Central memory CD4-positive, alpha-beta T cell (primary cell): ENCODE measurements around the gene SLC39A6.
"Not testable (repeated sequence)": the region's sequence is repeated elsewhere in the genome, so short reads cannot be mapped to it uniquely, and the experiment has no call there.

Experiments
- DNase-seq: peaks from one replicate; pipeline ENCODE4 v3.0.0; 2022

The SLC39A6 gene

GRCh38 chr18:36096955-36097354 lies 32.2 kb downstream of the SLC39A6 start:
- no peak for DNase-seq

DNA sequence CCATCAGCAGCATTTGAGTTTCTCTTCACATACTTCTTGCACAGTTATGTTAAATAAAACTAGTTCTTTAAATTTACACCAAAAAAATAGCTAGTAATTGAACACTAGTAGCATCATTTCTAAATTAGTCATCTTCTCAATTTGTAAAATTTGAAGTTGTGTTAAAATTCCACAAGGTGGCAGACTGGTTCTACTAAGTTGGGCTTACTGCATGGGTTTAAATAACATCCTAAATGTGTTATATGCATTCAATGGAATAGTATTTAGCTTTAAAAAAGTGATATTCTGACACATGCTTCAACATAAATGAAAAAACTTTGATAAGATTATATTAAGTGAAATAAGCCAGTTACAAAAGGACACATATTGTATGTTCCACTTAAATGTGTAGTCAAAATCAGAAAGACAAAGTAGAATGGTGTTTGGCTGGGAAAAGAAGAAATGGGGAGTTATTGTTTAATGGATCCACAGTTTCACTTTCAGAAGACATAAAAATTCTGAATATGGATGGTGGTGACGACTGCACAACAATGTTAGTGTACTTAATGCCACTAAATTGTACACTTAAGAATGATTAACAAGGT lies 33.1 kb downstream of the SLC39A6 start:
- peak; percentile 38 for DNase-seq

- DNase-seq, result no peak
These were observed 34.7 kb downstream of the SLC39A6 start for GRCh38 chr18:36094431-36094830.

DNA sequence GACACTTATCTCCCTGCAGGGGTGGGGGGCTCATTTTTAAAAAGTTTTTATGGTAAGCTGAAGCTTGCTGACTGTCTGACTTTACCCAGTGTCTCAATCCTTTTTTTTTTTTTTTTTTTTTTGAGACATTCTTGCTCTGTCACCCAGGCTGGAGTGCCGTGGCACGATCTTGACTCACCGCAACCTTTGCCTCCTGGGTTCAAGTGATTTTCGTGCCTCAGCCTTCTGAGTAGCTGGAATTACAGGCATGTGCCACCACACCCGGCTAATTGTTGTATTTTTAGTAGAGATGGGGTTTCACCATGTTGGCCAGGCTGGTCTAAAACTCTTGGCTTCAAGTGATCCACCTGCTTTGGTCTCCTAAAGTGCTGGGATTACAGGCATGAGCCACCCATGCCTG lies 37.0 kb downstream of the SLC39A6 start:
- DNase-seq, result not testable (repeated sequence)

DNA sequence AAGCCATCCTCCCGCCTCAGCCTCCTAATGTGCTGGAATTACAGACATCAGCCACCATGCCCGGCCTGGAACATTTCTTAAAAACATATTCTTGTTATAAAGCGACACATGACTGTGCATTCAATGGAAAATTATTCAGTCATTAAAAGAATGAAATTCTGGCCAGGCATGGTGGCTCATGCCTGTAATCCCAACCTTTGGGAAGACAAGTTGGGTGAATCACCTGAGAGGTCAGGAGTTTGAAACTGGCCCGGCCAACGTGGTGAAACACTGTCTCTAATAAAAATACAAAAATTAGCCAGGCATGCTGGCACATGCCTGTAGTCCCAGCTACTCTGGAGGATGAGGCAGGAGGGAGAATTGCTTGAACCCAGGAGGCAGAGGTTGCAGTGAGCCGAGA lies 40.1 kb downstream of the SLC39A6 start:
- no peak for DNase-seq

- DNase-seq, result no peak
These were observed 40.9 kb downstream of the SLC39A6 start for GRCh38 chr18:36088256-36088655.

DNA sequence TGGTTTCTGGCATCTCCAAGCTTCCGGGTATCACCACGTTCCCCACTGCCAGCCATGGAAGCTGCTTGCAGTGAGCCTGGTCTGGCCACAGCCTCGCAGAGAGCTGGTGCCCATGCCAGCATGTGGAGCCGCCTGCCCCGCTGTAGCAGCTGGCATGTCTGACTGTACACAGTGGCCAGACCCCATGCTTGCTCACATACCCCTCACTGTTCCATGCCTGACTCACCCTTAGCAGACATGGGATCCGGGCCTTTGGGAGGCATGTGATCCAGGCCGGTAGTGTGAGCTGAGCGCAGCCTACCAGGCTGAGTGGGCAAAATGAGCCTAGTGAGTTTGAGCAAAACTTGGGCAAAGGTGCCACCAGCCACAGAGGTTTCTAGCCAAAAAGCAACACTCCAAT lies 43.0 kb downstream of the SLC39A6 start:
- DNase-seq, result no peak

GRCh38 chr18:36085195-36085594 lies 43.9 kb downstream of the SLC39A6 start:
- no peak for DNase-seq

- no peak for DNase-seq
These were observed 45.4 kb downstream of the SLC39A6 start for GRCh38 chr18:36083729-36084128.

- DNase-seq, result not testable (repeated sequence)
These were observed 48.0 kb downstream of the SLC39A6 start for GRCh38 chr18:36081118-36081517.

DNA sequence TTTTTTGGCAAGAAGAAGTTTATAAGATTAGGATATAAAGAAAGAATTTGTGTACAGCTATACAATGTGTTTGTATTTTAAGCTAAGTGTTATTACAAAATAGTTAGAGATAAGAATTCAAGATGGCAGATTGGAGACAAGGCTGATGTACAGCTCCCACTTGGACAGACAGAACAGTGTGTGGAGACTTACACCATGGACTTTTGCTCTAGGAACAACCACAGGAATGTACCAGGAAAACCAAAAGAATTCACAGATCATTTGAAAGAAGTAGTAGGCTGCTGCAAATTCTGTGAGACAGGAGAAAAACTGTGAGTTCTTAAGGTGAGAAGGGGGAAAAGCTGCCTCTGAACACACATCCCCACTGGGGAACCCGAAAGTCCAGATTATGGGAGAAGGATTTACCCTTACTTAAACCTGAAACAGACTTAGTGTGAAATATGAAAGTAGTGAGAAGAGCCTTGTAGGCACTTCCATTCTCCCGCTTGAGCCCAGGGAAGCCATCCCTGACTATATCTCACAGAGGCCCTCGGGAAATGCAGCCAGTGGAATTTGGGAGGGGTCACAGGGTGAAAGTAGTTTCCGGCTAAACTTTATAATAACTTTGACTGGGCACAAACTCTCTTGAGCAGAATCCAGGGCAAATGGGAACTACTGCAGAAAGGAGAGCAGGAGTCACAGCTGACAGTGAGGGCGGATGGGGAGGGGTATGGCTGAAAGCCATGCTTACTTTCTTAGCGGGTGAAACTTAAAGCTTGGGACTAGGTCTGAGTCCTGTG lies 50.2 kb downstream of the SLC39A6 start:
- no peak for DNase-seq

- not testable (repeated sequence) for DNase-seq
These were observed 51.4 kb downstream of the SLC39A6 start for GRCh38 chr18:36077764-36078163.

GRCh38 chr18:36075862-36076587 lies 53.1 kb downstream of the SLC39A6 start:
- DNase-seq, result no peak

DNA sequence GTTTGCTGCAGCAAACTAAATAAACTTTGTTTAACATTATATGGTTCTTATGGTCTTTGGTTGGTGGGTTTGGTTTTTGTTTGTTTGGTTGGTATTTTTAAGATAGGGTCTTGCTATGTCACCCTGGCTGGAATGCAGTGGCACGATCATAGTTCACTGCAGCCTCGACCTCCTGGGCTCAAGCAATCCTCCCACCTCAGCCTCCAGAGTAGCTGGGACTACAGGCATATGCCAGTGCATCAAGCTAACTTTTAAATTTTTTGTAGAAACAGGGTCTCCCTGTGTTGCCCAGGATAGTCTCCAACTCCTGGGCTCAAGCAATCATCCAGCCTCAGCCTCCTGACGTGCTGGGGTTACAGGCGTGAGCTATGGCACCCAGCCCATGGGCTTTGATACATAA lies 54.7 kb downstream of the SLC39A6 start:
- no peak for DNase-seq

DNA sequence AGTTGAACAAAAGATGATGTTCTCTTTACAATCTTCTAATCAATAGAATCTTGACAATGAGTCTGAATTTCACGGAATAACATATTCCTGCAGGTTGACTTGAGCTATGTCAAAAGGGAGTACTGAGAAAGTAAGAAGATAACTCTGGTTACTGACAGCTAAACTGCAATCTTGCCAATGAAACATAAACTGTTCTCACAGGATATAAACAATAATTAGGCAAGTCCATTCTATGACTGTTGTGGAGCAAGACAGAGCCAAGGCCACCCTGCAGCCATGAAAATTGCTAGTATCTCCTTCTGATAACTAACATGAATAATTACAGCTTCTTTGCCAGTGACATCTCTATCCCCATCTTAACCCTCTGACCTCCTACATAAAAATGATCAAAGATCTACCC lies 55.5 kb downstream of the SLC39A6 start:
- DNase-seq, result no peak

GRCh38 chr18:36072406-36072805 lies 56.7 kb downstream of the SLC39A6 start:
- DNase-seq, result not testable (repeated sequence)

GRCh38 chr18:36067055-36067957 lies 61.8 kb downstream of the SLC39A6 start, which contains the start of gene RPRD1A:
RPRD1A (minus strand) TSS chr18:36067559; CDS start chr18:36067404, 155 bp downstream.
- peak; percentile 93 for DNase-seq

- DNase-seq, result no peak
These were observed 62.5 kb downstream of the SLC39A6 start for GRCh38 chr18:36066686-36067054.

DNA sequence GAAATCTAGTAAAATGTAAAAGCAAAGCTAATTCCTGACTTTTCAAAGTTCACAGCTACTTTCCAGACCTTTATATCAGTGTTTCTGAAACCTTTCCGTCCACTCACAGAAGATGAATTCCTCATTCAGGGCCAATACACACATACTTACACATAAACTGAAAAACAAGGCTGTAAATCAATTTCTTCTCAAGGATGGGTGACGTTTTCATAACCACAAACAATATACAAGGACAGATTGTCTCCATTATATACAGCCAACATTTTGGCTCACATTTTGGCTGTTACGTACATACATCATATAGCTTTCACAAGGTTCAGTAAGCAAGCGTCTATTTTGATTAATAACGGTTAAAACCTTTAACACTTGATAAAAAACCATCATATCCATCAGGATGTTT lies 63.1 kb downstream of the SLC39A6 start:
- DNase-seq, result no peak

DNA sequence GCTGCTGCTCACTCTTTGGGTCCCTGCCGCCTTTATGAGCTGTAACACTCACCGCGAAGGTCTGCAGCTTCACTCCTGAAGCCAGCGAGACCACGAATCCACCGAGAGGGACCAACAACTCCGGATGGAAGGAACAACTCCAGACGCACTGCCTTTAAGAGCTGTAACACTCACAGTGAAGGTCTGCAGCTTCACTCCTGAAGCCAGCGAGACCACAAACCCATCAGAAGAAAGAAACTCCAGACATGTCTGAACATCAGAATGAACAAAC lies 64.4 kb downstream of the SLC39A6 start:
- not testable (repeated sequence) for DNase-seq

DNA sequence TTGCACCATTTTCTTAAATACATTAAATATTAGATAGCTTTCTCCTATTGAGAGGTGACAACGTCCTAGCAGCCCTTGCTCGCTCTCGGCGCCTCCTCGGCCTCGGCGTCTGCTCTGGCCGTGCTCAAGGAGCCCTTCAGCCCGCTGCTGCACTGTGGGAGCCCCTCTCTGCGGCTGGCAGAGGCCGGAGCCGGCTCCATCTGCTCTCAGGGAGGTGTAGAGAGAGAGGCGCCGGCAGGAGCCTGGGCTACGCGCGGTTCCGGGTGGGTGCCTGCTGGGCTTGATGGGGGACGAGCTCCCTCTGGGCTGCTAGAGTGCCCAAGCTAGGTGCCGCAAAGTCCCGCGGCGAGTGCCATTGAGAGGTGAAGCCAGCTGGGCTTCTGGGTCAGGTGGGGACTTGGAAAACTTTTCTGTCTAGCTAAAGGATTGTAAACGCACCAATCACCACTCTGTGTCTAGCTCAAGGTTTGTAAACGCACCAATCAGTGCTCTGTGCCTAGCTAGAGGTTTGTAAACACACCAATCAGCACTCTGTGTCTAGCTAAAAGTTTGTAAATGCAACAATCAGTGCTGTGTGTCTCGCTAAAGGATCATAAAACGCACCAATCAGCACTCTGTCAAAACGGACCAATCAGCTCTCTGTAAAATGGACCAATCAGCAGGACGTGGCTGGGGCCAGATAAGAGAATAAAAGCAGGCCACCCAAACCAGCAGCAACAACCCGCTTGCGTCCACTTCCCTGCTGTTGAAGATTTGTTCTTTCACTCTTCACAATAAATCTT lies 64.9 kb downstream of the SLC39A6 start:
- DNase-seq, result no peak

DNA sequence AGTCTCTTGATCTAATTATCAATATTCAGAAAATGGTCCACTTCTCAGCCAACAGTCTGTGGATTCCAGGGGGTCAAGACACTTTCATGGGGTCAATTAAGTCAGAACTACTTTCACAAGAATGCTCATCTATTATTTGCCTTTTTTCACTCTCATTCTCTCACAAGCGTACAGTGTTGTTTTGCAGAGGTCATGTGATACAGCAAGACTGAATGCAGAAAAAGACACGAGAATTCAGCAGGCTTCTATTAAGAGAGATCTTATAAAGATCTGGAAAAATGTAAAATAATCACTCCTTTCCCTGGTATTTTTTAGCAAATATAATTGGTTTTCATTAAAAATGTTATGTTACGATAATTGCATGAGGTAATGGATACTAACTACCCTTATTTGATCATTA lies 70.5 kb downstream of the SLC39A6 start:
- no peak for DNase-seq
